ENCODE data around the gene PERM1. TPM values are rescaled to one million over a fixed set of nuclear protein-coding genes. Genes with fewer than 3 reads are reported as not detected.

PERM1 gene
- total RNA-seq, 1 experiment from 2014 or later: 0.47 TPM

GRCh38 chr1:931380-932172 is 50.3 kb downstream of the PERM1 start:
- no peaks in the 10 kb centered on the region for H3K36me3 ChIP-seq (ENCODE audit: low read depth, low read length)
- TF ChIP-seq EZH2 (IDR thresholded peaks at IDR 0.05; ENCODE audit: low read length, unreplicated experiment): no peak
- no peak for TF ChIP-seq CTCF (conservative IDR thresholded peaks at IDR 0.05; ENCODE audit: low read depth, low read length)
- no peak for TF ChIP-seq EZH2phosphoT487 (IDR thresholded peaks at IDR 0.05; ENCODE audit: borderline replicate concordance, low read length)
- no peak overlapping the region for H3K4me2 ChIP-seq (ENCODE audit: low read length)
- ATAC-seq (no peak), DNase-seq (no peak)
- H3K9me2 ChIP-seq (replicated peaks; ENCODE audit: low read length): no peaks in the 10 kb centered on the region
- H3K79me2 ChIP-seq (ENCODE audit: low read length): no peaks in the 10 kb centered on the region
- H4K20me1 ChIP-seq (ENCODE audit: low read length): no peaks in the 10 kb centered on the region
- H3K27ac ChIP-seq (ENCODE audit: low read length): no peak overlapping the region
- H3K4me3 ChIP-seq (ENCODE audit: low read length): no peak overlapping the region
- peaks cover 9% of the 10 kb centered on the region for H3K4me1 ChIP-seq (ENCODE audit: insufficient read depth, low read length)
- H3K9ac ChIP-seq (ENCODE audit: low read length): no peak overlapping the region
- POLR2A ChIA-PET (ENCODE audit: unreplicated experiment): no interaction called here
- intact Hi-C loops (cut with micrococcal nuclease): no loop called here
- H3K9me3 ChIP-seq (ENCODE audit: low read length): no peaks in the 10 kb centered on the region
- no peaks in the 10 kb centered on the region for H3F3A ChIP-seq (ENCODE audit: low read length, unreplicated experiment)
- peaks cover 31% of the 10 kb centered on the region for H3K27me3 ChIP-seq (ENCODE audit: low read length)
- CTCF ChIA-PET: no interaction called here
- no peak overlapping the region for H2AFZ ChIP-seq (ENCODE audit: low read length)
- BruUV-seq (replicated peaks): no TSS peak

GRCh38 chr1:930633-931138 is 51.2 kb downstream of the PERM1 start:
- no peaks in the 10 kb centered on the region for H4K20me1 ChIP-seq (ENCODE audit: low read length)
- POLR2A ChIA-PET (ENCODE audit: unreplicated experiment): no interaction called here
- TF ChIP-seq EZH2 (IDR thresholded peaks at IDR 0.05; ENCODE audit: low read length, unreplicated experiment): no peak
- TF ChIP-seq CTCF (conservative IDR thresholded peaks at IDR 0.05; ENCODE audit: low read depth, low read length): no peak
- no peak for TF ChIP-seq EZH2phosphoT487 (IDR thresholded peaks at IDR 0.05; ENCODE audit: borderline replicate concordance, low read length)

More at GRCh38 chr1:930633-931138, 51.2 kb downstream of the PERM1 start:
- H3K4me3 ChIP-seq (ENCODE audit: low read length): no peak overlapping the region
- no peak overlapping the region for H3K4me2 ChIP-seq (ENCODE audit: low read length)
- H3K36me3 ChIP-seq (ENCODE audit: low read depth, low read length): no peaks in the 10 kb centered on the region
- H3K9ac ChIP-seq (ENCODE audit: low read length): no peak overlapping the region
- DNase-seq: no peak
- intact Hi-C loops (cut with micrococcal nuclease): no loop called here
- H3K79me2 ChIP-seq (ENCODE audit: low read length): no peaks in the 10 kb centered on the region
- H2AFZ ChIP-seq (ENCODE audit: low read length): no peak overlapping the region
- H3K27ac ChIP-seq (ENCODE audit: low read length): no peak overlapping the region
- BruUV-seq (replicated peaks): no TSS peak
- CTCF ChIA-PET: no interaction called here
- no peaks in the 10 kb centered on the region for H3K9me3 ChIP-seq (ENCODE audit: low read length)
- H3K4me1 ChIP-seq (ENCODE audit: insufficient read depth, low read length): peaks cover 9% of the 10 kb centered on the region
- H3K9me2 ChIP-seq (replicated peaks; ENCODE audit: low read length): no peaks in the 10 kb centered on the region
- peaks cover 32% of the 10 kb centered on the region for H3K27me3 ChIP-seq (ENCODE audit: low read length)
- no peak for ATAC-seq
- no peaks in the 10 kb centered on the region for H3F3A ChIP-seq (ENCODE audit: low read length, unreplicated experiment)
